Nephron progenitor cell (in vitro differentiated cells): ENCODE data around the gene MKX.

Source experiments
- DNase-seq: peaks from one replicate; pipeline ENCODE4 v3.0.0; 2021
- H3K27ac Mint-ChIP-seq: 2 replicates; pipeline ENCODE4 v1.8.0; 2021; ENCODE audit warnings: mild to moderate bottlenecking, moderate library complexity, mixed read lengths
- H3K27me3 Mint-ChIP-seq: 2 replicates; pipeline ENCODE4 v1.8.0; 2021; ENCODE audit warnings: mild to moderate bottlenecking, low read depth, mixed read lengths; ENCODE audit not compliant: poor library complexity
- H3K36me3 Mint-ChIP-seq: 2 replicates; pipeline ENCODE4 v1.8.0; 2021; ENCODE audit warnings: low read depth, mixed read lengths
- H3K4me1 Mint-ChIP-seq: 2 replicates; pipeline ENCODE4 v1.8.0; 2021; ENCODE audit warnings: mixed read lengths
- H3K4me3 Mint-ChIP-seq: 2 replicates; pipeline ENCODE4 v1.8.0; 2021; ENCODE audit warnings: mild to moderate bottlenecking, moderate library complexity, mixed read lengths
- H3K9me3 Mint-ChIP-seq: 2 replicates; pipeline ENCODE4 v1.8.0; 2021; ENCODE audit warnings: mild to moderate bottlenecking, moderate library complexity, mixed read lengths
- CTCF ChIP-seq: fragments of 200-600 bp; sonication (generic); IDR thresholded peaks from 2 replicates; pipeline ENCODE4 v1.5.0; 2021; ENCODE audit warnings: antibody characterized with exemption

The MKX gene

DNA sequence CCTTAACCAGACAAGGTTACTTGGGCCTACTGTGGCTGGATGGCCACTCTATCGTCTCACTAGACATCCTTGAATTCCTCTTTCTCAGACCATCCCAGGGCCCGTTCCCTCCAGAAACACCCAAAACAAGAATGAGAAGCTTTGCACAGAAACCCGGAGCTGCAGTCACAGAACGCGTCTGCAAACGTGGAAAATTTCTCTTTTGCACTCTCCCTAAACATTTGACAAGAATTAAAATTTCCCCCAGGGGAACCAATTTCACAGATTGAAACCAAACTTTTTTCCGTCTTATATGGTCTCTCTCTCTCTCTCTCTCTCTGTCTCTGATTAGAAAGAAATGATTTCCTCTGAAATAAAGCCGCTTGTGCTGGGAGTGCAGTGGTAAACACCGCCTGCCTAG, 120.7 kb downstream of the MKX start:
- DNase-seq: no peak

More for the DNA sequence above, 120.7 kb downstream of the MKX start:
- no peak for TF ChIP-seq CTCF
- Mint-ChIP-seq H3K9me3 (peaks cover 2% of the 10 kb centered on the region), H3K4me1 (peaks cover 18% of the 10 kb centered on the region), H3K27ac (no peak overlapping the region), H3K4me3 (peak overlapping the region; percentile 35), H3K27me3 (peaks cover 7% of the 10 kb centered on the region), H3K36me3 (no peaks in the 10 kb centered on the region)
